DMS153 treated with DMSO at 0.1 percent for 48 hours (cell line): ENCODE data around the gene ATP6V1B1.
"Not testable (repeated sequence)": the region's sequence is repeated elsewhere in the genome, so short reads cannot be mapped to it uniquely, and the experiment has no call there.

Source experiments
- DNase-seq: peaks from one replicate; lab custom pipeline; 2025; ENCODE audit not compliant: unreplicated experiment; lab: John Stamatoyannopoulos, UW

The ATP6V1B1 gene

GRCh38 chr2:70987386-70987785 is 51.7 kb downstream of the ATP6V1B1 start:
- no peak for DNase-seq

GRCh38 chr2:70988151-70988550 is 52.5 kb downstream of the ATP6V1B1 start:
- DNase-seq: no peak

DNA sequence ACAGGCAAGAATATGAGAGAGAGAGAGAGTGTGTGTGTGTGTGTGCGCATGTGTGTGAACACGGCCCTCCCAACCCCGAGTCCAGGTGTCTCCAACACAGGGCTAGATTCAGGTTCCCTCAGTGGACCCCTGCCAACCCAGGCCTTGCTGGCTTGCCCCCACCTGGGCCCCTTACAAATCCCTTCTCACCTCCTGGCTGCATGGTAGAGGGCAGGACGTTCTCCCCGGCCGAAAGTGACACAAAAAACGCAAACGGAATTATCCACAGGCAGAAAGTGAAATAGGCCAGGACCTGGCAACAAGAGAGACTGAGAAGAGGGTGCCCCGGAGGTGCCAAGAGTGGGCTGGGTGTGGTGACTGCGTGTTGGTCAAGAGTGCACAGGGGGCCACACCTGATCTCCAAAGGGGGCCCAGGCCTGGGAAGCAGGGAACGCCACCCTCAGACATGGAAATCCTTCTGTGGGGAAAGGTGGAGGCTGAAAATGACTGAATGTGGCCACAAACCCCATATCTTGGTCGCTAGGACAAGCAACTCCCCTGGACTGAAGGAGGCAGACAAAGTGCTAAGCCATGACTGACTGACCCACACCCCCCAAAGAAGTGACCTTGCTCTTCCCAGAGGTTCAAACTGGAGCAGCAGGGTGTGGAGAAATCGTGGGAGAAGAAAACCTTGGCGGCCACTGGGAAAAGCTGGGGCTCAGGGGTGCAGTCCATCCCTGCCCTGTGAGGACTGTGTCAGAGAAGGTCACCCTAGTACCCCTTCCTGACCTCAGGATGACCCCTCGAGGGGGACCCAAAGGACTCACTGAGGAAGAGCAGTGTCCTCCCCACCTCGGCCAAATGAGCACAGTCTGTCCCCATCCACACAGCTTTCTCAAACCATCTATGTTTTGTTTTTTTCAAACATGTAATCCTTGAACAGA is 53.3 kb downstream of the ATP6V1B1 start:
- no peak for DNase-seq

DNA sequence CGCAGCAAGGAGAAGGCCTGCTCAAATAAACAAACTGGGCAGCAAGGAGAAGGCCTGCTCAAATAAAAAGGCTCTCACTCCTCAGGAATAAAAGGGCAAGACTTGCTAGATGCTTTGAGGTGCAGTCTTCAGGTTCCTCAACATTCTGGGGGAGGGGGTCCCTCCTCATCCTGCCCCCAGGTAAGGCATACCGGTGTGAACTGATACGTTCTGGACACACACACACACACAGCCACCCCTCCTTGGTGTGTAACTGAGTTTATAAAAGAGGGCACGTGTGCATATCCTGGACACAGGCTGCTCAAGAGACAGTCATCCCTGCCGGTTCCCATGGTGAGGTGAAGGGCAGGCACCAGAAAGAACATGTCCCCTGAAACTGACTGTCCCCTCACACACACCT is 54.5 kb downstream of the ATP6V1B1 start:
- no peak for DNase-seq

GRCh38 chr2:70991142-70991541 is 55.4 kb downstream of the ATP6V1B1 start:
- DNase-seq: no peak

- no peak for DNase-seq
These were observed 56.0 kb downstream of the ATP6V1B1 start for GRCh38 chr2:70991742-70992141.

GRCh38 chr2:70992945-70993853 is 57.5 kb downstream of the ATP6V1B1 start:
- no peak for DNase-seq

- DNase-seq: no peak
These were observed 58.5 kb downstream of the ATP6V1B1 start for GRCh38 chr2:70994009-70994698.

DNA sequence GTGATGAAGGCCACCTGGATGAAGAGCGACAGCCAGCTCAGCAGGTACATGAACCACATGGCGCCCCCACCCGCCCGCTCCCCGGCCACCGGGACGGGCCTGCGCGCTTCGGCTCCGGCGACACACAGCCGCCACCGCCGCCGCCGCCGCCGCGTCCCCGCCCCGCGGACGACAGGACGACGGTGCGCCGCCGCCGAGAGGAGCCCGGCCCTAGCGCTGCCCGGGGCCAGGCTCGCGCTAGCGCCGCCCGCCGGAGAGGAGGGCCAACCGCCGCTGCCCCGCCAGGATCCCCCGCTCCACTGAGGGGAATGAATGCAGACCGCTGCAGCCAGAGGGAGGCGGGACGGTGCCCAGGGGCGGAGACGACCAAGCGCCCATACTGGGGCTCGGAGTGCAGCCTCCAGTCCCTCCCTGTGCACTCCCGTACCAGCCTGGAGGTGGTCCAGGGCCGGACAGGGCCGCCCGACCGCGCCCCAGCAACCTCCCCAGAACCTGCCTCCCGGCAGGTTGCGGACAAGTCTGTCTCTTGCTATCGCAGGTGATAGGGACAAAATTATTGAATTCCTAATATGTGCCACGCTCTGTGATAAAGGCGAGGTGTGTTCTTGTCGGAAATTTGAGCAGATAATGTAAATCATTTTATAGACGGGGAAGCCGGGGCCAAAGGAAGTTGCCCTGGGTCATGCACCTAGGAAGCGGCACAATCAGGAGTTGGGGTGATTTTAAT is 59.2 kb downstream of the ATP6V1B1 start, which contains the start of gene TEX261:
TSS of gene TEX261 (minus strand) at position 175 of the 727 bp plus-strand sequence. CDS start at position 59, 116 bp downstream.
- DNase-seq: peak; percentile 85

DNA sequence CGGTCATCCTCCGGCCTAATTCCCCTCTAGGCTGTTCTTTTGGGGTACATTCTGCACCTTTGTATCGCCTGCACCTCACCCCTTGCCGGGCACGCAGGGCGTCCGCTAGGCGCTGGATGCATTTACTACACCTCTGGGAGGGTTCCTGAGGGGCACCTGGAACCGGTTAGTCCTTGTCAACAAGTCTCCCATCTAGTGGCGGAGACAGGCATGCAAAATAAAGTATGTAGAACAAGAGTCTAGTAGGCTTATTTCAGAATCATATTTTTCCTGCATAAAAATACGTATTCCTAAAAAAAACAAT is 59.7 kb downstream of the ATP6V1B1 start:
- DNase-seq: peak; percentile 41

DNA sequence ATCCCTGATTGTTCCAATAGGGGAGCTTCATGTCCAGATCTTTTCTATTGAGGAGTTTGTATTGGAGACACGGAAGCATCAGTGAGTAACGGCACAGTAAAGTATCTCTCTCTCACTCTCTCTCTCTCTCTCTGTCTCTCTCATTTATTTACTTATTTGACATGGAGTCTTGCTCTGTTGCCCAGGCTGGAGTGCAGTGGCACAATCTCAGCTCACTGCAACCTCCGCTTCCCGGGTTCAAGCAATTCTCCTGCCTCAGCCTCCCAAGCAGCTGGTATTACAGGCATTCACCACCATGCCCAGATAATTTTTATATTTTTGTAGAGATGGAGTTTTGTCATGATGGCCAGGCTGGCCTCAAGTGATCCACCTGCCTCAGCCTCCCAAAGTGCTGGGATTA is 63.2 kb downstream of the ATP6V1B1 start:
- not testable (repeated sequence) for DNase-seq

GRCh38 chr2:70999362-70999761 is 63.7 kb downstream of the ATP6V1B1 start:
- DNase-seq: no peak

GRCh38 chr2:70999931-71000330 is 64.2 kb downstream of the ATP6V1B1 start:
- not testable (repeated sequence) for DNase-seq

DNA sequence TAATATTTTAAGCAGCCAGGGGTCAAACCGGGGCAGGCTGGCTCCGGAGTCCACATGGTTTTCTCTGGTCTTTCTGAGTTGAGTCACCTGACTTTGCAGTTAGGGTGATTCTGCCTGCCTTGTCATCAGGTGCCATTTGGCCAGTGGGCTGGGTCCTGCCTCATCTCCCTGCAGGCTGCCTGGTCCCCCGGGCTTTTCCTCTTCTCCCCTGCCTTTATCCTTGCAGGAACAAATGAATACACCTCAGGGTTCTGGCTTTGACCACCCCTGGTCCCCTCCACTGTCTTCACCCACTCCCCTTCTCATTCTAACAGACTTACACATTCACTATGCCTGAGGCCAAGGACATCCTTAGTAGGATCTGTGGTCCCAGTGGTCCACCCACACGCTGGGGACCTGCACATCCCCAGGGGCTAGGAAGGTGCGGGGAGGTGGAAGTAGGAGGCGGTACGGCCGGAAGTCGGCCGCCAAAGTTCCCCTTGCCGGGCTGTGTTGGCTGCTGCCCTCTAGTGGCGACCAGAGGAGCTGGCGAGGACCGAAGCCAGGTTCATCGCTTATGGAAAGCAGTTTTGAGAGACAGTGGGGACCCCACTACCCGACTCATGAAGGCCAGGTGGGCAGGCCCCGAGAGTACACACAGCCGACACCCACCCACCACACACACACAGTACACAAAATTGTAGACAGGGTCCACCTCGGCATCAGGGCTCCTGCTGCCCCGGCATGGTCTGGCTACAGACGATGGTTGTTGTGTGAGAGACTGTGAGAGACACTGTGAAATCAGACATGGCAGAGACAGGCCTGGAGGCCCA is 65.3 kb downstream of the ATP6V1B1 start:
- peak; percentile 14 for DNase-seq

- DNase-seq: no peak
These were observed 65.9 kb downstream of the ATP6V1B1 start for GRCh38 chr2:71001592-71001927.

GRCh38 chr2:71001981-71002570 is 66.4 kb downstream of the ATP6V1B1 start:
- no peak for DNase-seq

DNA sequence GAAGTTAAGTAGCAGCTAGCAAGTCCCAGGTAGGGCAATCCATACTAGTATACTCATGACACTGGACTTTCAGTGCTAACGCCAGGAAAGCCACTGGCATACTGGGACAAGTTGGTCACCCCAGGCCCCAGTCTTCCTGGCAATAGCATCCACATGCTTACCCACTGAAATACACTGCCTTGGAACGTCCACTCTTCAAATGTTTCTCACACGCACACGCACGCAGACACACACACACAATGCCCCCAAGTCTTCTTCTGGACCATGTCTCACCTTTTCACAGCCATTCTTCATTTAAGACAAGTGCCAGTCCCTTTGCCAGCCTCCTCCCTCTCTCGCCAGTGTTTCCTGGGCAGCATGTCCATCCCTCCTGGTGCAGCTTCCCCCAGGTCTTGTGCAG is 67.7 kb downstream of the ATP6V1B1 start:
- no peak for DNase-seq

DNA sequence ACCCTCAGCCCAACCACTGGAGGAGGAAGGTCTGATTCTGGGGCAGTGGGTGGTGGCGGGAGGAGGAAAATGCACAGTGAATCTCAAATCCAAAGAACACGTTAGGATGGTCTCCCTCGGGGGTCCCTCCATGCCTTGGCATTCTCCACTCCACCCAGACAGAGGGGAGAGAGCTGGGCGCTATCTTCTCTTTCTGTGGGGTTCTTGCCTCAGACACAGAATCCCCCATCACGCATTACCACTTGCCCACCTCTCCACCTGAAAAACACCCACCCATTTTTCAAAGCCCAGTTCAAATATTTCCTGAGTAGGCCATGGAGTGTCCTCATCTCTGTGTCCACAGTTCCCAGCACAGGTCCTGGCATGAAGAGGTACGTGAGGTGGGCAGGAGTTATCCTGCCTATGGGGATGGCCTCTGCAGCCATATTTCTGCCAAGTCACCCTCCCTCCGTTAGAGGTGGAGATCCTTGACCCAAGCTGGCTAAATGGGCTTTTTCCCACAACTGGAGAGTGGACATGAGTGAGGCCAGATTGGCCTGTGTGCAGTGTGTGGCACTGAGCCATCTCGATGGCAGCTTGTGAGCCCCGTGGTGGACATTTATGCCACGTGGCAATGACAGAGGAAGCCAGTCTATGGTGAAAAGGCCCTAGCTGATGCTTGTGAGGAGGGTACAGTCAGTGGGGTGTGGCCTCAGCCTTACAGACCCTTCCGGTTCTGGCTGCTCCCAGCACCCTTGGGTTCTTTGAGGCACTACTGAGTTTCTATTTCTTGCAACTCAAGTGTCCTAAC is 68.5 kb downstream of the ATP6V1B1 start:
- DNase-seq: no peak

GRCh38 chr2:71004857-71005256 is 69.2 kb downstream of the ATP6V1B1 start:
- DNase-seq: no peak
